Muscle layer of colon (tissue), 2 donors: Measurements from ENCODE around the gene DLGAP1.

Source experiments
- H3K27ac ChIP-seq: one replicate; pipeline ENCODE4 v1.7.0; 2013; ENCODE audit warnings: low read depth, mild to moderate bottlenecking, low read length, moderate library complexity
- H3K27me3 ChIP-seq, 2 donors: one replicate each; pipeline ENCODE4 v1.7.0; 2013; ENCODE audit warnings: low read length in 2 of 2, mild to moderate bottlenecking in 2 of 2; ENCODE audit not compliant: insufficient read depth in 2 of 2, control insufficient read depth in 1 of 2
- H3K36me3 ChIP-seq: one replicate; pipeline ENCODE4 v1.7.0; 2013; ENCODE audit warnings: mild to moderate bottlenecking, low read length; ENCODE audit not compliant: insufficient read depth
- H3K4me1 ChIP-seq: one replicate; pipeline ENCODE4 v1.7.0; 2013; ENCODE audit warnings: mild to moderate bottlenecking, low read length; ENCODE audit not compliant: insufficient read depth
- H3K4me3 ChIP-seq, 2 donors: one replicate each; pipeline ENCODE4 v1.7.0; 2013; ENCODE audit warnings: low read length in 2 of 2, low read depth in 1 of 2, mild to moderate bottlenecking in 1 of 2, moderate library complexity in 1 of 2
- H3K9ac ChIP-seq: one replicate; pipeline ENCODE4 v1.7.0; 2013; ENCODE audit warnings: low read length
- H3K9me3 ChIP-seq: one replicate; pipeline ENCODE4 v1.7.0; 2013; ENCODE audit warnings: mild to moderate bottlenecking, low read length
- donor health status: abdominal sarcoma.
- donor health status: Adenocarcinoma of cecum.

Gene DLGAP1

GRCh38 chr18:3870914-3871313, 584.2 kb downstream of the DLGAP1 start:
- H3K27me3 ChIP-seq, result no peaks in the 10 kb centered on the region
- H3K4me3 ChIP-seq, result no peak overlapping the region
- H3K36me3 ChIP-seq, result no peaks in the 10 kb centered on the region
- H3K4me1 ChIP-seq, result no peaks in the 10 kb centered on the region
- H3K9me3 ChIP-seq, result no peaks in the 10 kb centered on the region
- H3K27ac ChIP-seq, result no peak overlapping the region
- H3K9ac ChIP-seq, result no peak overlapping the region

GRCh38 chr18:3869848-3870247, 585.3 kb downstream of the DLGAP1 start:
- H3K4me1 ChIP-seq, result no peaks in the 10 kb centered on the region
- no peak overlapping the region for H3K9ac ChIP-seq
- H3K9me3 ChIP-seq, result no peaks in the 10 kb centered on the region
- H3K36me3 ChIP-seq, result no peaks in the 10 kb centered on the region
- H3K27ac ChIP-seq, result no peak overlapping the region
- H3K4me3 ChIP-seq, result no peak overlapping the region
- H3K27me3 ChIP-seq, result no peaks in the 10 kb centered on the region

GRCh38 chr18:3867864-3868311, 587.2 kb downstream of the DLGAP1 start:
- H3K36me3 ChIP-seq, result no peaks in the 10 kb centered on the region
- H3K9me3 ChIP-seq, result no peaks in the 10 kb centered on the region
- H3K4me3 ChIP-seq, result no peak overlapping the region
- no peak overlapping the region for H3K9ac ChIP-seq
- H3K4me1 ChIP-seq, result no peaks in the 10 kb centered on the region
- no peaks in the 10 kb centered on the region for H3K27me3 ChIP-seq
- no peak overlapping the region for H3K27ac ChIP-seq

- H3K9ac ChIP-seq, result no peak overlapping the region
- H3K9me3 ChIP-seq, result no peaks in the 10 kb centered on the region
- no peaks in the 10 kb centered on the region for H3K4me1 ChIP-seq
- no peaks in the 10 kb centered on the region for H3K36me3 ChIP-seq
- no peak overlapping the region for H3K4me3 ChIP-seq
- no peak overlapping the region for H3K27ac ChIP-seq
- H3K27me3 ChIP-seq, result no peaks in the 10 kb centered on the region
Observed at GRCh38 chr18:3867236-3867635, 587.9 kb downstream of the DLGAP1 start.

- Histone ChIP-seq H3K27me3 (no peaks in the 10 kb centered on the region), H3K27ac (no peak overlapping the region), H3K36me3 (no peaks in the 10 kb centered on the region), H3K9me3 (no peaks in the 10 kb centered on the region), H3K4me1 (no peaks in the 10 kb centered on the region), H3K4me3 (no peak overlapping the region), H3K9ac (no peak overlapping the region)
Observed at GRCh38 chr18:3864669-3865298, 590.3 kb downstream of the DLGAP1 start.

GRCh38 chr18:3863593-3863992, 591.5 kb downstream of the DLGAP1 start:
- Histone ChIP-seq H3K9me3 (no peaks in the 10 kb centered on the region), H3K9ac (no peak overlapping the region), H3K27me3 (no peaks in the 10 kb centered on the region), H3K36me3 (no peaks in the 10 kb centered on the region), H3K4me1 (no peaks in the 10 kb centered on the region), H3K4me3 (no peak overlapping the region), H3K27ac (no peak overlapping the region)

- Histone ChIP-seq H3K27ac (no peak overlapping the region), H3K4me3 (no peak overlapping the region), H3K4me1 (no peaks in the 10 kb centered on the region), H3K9ac (no peak overlapping the region), H3K9me3 (no peaks in the 10 kb centered on the region), H3K27me3 (no peaks in the 10 kb centered on the region), H3K36me3 (no peaks in the 10 kb centered on the region)
Observed at GRCh38 chr18:3863006-3863405, 592.1 kb downstream of the DLGAP1 start.

GRCh38 chr18:3861495-3861894, 593.6 kb downstream of the DLGAP1 start:
- Histone ChIP-seq H3K9ac (no peak overlapping the region), H3K27me3 (no peaks in the 10 kb centered on the region), H3K36me3 (no peaks in the 10 kb centered on the region), H3K4me1 (no peaks in the 10 kb centered on the region), H3K4me3 (no peak overlapping the region), H3K9me3 (no peaks in the 10 kb centered on the region), H3K27ac (no peak overlapping the region)

GRCh38 chr18:3857544-3857943, 597.6 kb downstream of the DLGAP1 start:
- H3K9me3 ChIP-seq, result no peaks in the 10 kb centered on the region
- H3K9ac ChIP-seq, result no peak overlapping the region
- no peak overlapping the region for H3K4me3 ChIP-seq
- no peaks in the 10 kb centered on the region for H3K4me1 ChIP-seq
- no peak overlapping the region for H3K27ac ChIP-seq
- H3K27me3 ChIP-seq, result no peaks in the 10 kb centered on the region
- no peaks in the 10 kb centered on the region for H3K36me3 ChIP-seq

- Histone ChIP-seq H3K36me3 (no peaks in the 10 kb centered on the region), H3K9ac (no peak overlapping the region), H3K4me1 (no peaks in the 10 kb centered on the region), H3K27ac (no peak overlapping the region), H3K9me3 (no peaks in the 10 kb centered on the region), H3K4me3 (no peak overlapping the region), H3K27me3 (no peaks in the 10 kb centered on the region)
Observed at GRCh38 chr18:3855966-3856365, 599.1 kb downstream of the DLGAP1 start.

GRCh38 chr18:3852321-3852720, 602.8 kb downstream of the DLGAP1 start:
- Histone ChIP-seq H3K27me3 (no peaks in the 10 kb centered on the region), H3K4me3 (no peak overlapping the region), H3K36me3 (no peaks in the 10 kb centered on the region), H3K9ac (no peak overlapping the region), H3K4me1 (no peaks in the 10 kb centered on the region), H3K27ac (no peak overlapping the region), H3K9me3 (no peaks in the 10 kb centered on the region)

- no peak overlapping the region for H3K9ac ChIP-seq
- no peak overlapping the region for H3K27ac ChIP-seq
- no peaks in the 10 kb centered on the region for H3K36me3 ChIP-seq
- H3K4me1 ChIP-seq, result no peaks in the 10 kb centered on the region
- H3K27me3 ChIP-seq, result no peaks in the 10 kb centered on the region
- H3K4me3 ChIP-seq, result no peak overlapping the region
- no peaks in the 10 kb centered on the region for H3K9me3 ChIP-seq
Observed at GRCh38 chr18:3851159-3851558, 603.9 kb downstream of the DLGAP1 start.
